ENCODE results near the gene MEX3D. TPM values are rescaled to one million over a fixed set of nuclear protein-coding genes. Genes with fewer than 3 reads are reported as not detected.

The MEX3D gene
- total RNA-seq, 2 donors from 2014 or later, result 31.9 to 54.3 TPM

- no peaks in the 10 kb centered on the region for H3K9me3 ChIP-seq
- no peak for DNase-seq
- no peaks in the 10 kb centered on the region for H3K27me3 ChIP-seq
- TF ChIP-seq, protein P1, sequence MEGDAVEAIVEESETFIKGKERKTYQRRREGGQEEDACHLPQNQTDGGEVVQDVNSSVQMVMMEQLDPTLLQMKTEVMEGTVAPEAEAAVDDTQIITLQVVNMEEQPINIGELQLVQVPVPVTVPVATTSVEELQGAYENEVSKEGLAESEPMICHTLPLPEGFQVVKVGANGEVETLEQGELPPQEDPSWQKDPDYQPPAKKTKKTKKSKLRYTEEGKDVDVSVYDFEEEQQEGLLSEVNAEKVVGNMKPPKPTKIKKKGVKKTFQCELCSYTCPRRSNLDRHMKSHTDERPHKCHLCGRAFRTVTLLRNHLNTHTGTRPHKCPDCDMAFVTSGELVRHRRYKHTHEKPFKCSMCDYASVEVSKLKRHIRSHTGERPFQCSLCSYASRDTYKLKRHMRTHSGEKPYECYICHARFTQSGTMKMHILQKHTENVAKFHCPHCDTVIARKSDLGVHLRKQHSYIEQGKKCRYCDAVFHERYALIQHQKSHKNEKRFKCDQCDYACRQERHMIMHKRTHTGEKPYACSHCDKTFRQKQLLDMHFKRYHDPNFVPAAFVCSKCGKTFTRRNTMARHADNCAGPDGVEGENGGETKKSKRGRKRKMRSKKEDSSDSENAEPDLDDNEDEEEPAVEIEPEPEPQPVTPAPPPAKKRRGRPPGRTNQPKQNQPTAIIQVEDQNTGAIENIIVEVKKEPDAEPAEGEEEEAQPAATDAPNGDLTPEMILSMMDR (IDR thresholded peaks at IDR 0.05), result no peak
- H3K36me3 ChIP-seq, result no peaks in the 10 kb centered on the region
- intact Hi-C loops (cut with DNase I), result no loop called here
- H3K9ac ChIP-seq (ENCODE audit: low read depth in 2 of 2, low read length in 2 of 2), result no peak overlapping the region
- H3K4me1 ChIP-seq, result peaks cover 6% of the 10 kb centered on the region
- H3K27ac ChIP-seq, result no peak overlapping the region
- H3K4me3 ChIP-seq, result no peak overlapping the region
Measured at GRCh38 chr19:1609103-1609396, 40.9 kb upstream of the MEX3D start.

DNA sequence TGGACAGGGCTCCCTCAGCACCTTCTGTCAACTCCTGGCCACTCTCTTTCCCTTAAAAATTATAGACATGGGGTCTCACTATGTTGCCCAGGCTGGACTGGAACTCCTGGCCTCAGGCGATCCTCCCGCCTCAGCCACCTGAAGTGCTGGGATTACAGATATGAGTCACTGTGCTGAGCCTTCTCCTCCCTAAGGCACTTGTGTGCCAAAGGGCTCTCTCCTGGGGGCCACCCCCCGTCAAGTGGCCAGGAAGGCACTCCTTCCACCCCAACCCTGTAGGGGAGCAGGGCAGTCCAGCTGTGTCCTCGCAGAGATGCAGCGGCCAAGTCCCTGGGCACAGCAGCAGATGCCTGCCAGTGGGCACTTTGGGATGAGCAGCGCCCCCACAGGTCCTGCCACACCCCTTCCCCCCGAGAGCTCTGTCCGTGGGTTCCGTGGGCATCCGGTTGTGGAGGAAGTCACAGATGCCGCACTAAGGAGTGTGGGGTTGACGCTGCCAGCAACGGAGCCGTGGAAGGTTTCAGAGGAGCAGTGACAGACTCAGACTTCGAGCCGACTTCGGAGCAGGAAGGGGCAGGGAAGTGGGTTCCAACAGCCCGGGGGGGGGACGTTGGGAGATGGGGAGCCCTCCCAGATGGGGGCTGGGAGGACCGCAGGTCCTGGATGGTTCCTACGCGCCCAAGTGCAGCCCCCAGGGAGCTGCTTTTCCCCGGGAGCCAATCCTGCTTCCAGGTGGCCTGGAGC, 40.4 kb upstream of the MEX3D start:
- H3K4me3 ChIP-seq, result no peak overlapping the region
- no peak overlapping the region for H3K9ac ChIP-seq (ENCODE audit: low read depth in 2 of 2, low read length in 2 of 2)
- no peaks in the 10 kb centered on the region for H3K27me3 ChIP-seq
- TF ChIP-seq, protein P1 (IDR thresholded peaks at IDR 0.05), result no peak
- no peak for DNase-seq
- no peaks in the 10 kb centered on the region for H3K36me3 ChIP-seq
- H3K9me3 ChIP-seq, result no peaks in the 10 kb centered on the region
- intact Hi-C loops (cut with DNase I), result no loop called here
- peaks cover 11% of the 10 kb centered on the region for H3K4me1 ChIP-seq
- H3K27ac ChIP-seq, result no peak overlapping the region

- TF ChIP-seq, protein P1 (IDR thresholded peaks at IDR 0.05), result no peak
- Histone ChIP-seq H3K4me1 (peaks cover 17% of the 10 kb centered on the region), H3K9ac (ENCODE audit: low read depth in 2 of 2, low read length in 2 of 2) (peak overlapping the region; percentile 75 to 91), H3K27ac (peak overlapping the region; percentile 91), H3K9me3 (no peaks in the 10 kb centered on the region), H3K4me3 (peak overlapping the region; percentile 80), H3K27me3 (no peaks in the 10 kb centered on the region), H3K36me3 (no peaks in the 10 kb centered on the region)
- DNase-seq, result no peak
- intact Hi-C loops (cut with DNase I), result no loop called here
Measured at GRCh38 chr19:1606138-1606651, 38.1 kb upstream of the MEX3D start.

GRCh38 chr19:1605236-1606137, 37.4 kb upstream of the MEX3D start, which contains the start of gene UQCR11:
Gene UQCR11, minus strand, starts transcription at chr19:1605462. Its CDS starts 53 bp downstream, at chr19:1605409.
- H3K36me3 ChIP-seq, result no peaks in the 10 kb centered on the region

More at GRCh38 chr19:1605236-1606137, 37.4 kb upstream of the MEX3D start, which contains the start of gene UQCR11:
- H3K4me1 ChIP-seq, result peaks cover 17% of the 10 kb centered on the region
- TF ChIP-seq, protein P1 (IDR thresholded peaks at IDR 0.05), result peak; percentile 45
- DNase-seq, result peak; percentile 96
- H3K4me3 ChIP-seq, result peak within 1 kb of the TSS; percentile 80
- H3K27ac ChIP-seq, result peak within 1 kb of the TSS; percentile 91
- intact Hi-C loops (cut with DNase I), result no loop called here
- peak within 1 kb of the TSS; percentile 86 to 95 for H3K9ac ChIP-seq (ENCODE audit: low read depth in 2 of 2, low read length in 2 of 2)
- H3K27me3 ChIP-seq, result no peaks in the 10 kb centered on the region
- no peaks in the 10 kb centered on the region for H3K9me3 ChIP-seq
